ENCODE results near the gene PCDHA4.

The PCDHA4 gene

GRCh38 chr5:140785905-140786686 lies 20.8 kb upstream of the PCDHA4 start, which contains the start of gene PCDHA1:
PCDHA1 (plus strand) TSS chr5:140786140.
- no peak for TF ChIP-seq SIN3A (IDR thresholded peaks at IDR 0.05; ENCODE audit: borderline replicate concordance, insufficient read depth, low read length)
- no peak for TF ChIP-seq TAF1 (IDR thresholded peaks at IDR 0.05; ENCODE audit: borderline replicate concordance, insufficient read depth, low read length)
- TF ChIP-seq FOXP2 (optimal IDR thresholded peaks at IDR 0.05; ENCODE audit: borderline replicate concordance, extremely low read depth, extremely low read length, insufficient read depth) = no peak

- TF ChIP-seq REST (IDR thresholded peaks at IDR 0.05; ENCODE audit: insufficient read depth in 1 of 2, low read depth in 2 of 2, low read length in 2 of 2) (no peak), SIN3A (IDR thresholded peaks at IDR 0.05; ENCODE audit: borderline replicate concordance, insufficient read depth, low read length) (no peak), POLR2AphosphoS5 (IDR thresholded peaks at IDR 0.05; ENCODE audit: low read depth, low read length) (no peak), TAF1 (IDR thresholded peaks at IDR 0.05; ENCODE audit: borderline replicate concordance, insufficient read depth, low read length) (no peak), FOXP2 (optimal IDR thresholded peaks at IDR 0.05; ENCODE audit: borderline replicate concordance, extremely low read depth, extremely low read length, insufficient read depth) (no peak)
These were observed 15.8 kb upstream of the PCDHA4 start for GRCh38 chr5:140791089-140791488.

GRCh38 chr5:140794595-140795258 lies 12.1 kb upstream of the PCDHA4 start, which contains the start of gene PCDHA2:
PCDHA2 (plus strand) TSS chr5:140794852.
- TF ChIP-seq FOXP2 (optimal IDR thresholded peaks at IDR 0.05; ENCODE audit: borderline replicate concordance, extremely low read depth, extremely low read length, insufficient read depth) (no peak), TAF1 (IDR thresholded peaks at IDR 0.05; ENCODE audit: borderline replicate concordance, insufficient read depth, low read length) (no peak)

- TF ChIP-seq POLR2AphosphoS5 (IDR thresholded peaks at IDR 0.05; ENCODE audit: low read depth, low read length) (no peak), SIN3A (IDR thresholded peaks at IDR 0.05; ENCODE audit: borderline replicate concordance, insufficient read depth, low read length) (no peak), TAF1 (IDR thresholded peaks at IDR 0.05; ENCODE audit: borderline replicate concordance, insufficient read depth, low read length) (no peak), FOXP2 (optimal IDR thresholded peaks at IDR 0.05; ENCODE audit: borderline replicate concordance, extremely low read depth, extremely low read length, insufficient read depth) (no peak), REST (IDR thresholded peaks at IDR 0.05; ENCODE audit: insufficient read depth in 1 of 2, low read depth in 2 of 2, low read length in 2 of 2) (no peak)
These were observed 11.6 kb upstream of the PCDHA4 start for GRCh38 chr5:140795259-140795641.

- peak in 1 of 2 experiments; percentile 48; a peak in 1 of 4 replicates for TF ChIP-seq REST (IDR thresholded peaks at IDR 0.05; ENCODE audit: insufficient read depth in 1 of 2, low read depth in 2 of 2, low read length in 2 of 2)
These were observed 10.7 kb upstream of the PCDHA4 start for GRCh38 chr5:140796072-140796717.

- TF ChIP-seq SIN3A (IDR thresholded peaks at IDR 0.05; ENCODE audit: borderline replicate concordance, insufficient read depth, low read length) = no peak
- TF ChIP-seq TAF1 (IDR thresholded peaks at IDR 0.05; ENCODE audit: borderline replicate concordance, insufficient read depth, low read length) = no peak
- TF ChIP-seq REST (IDR thresholded peaks at IDR 0.05; ENCODE audit: insufficient read depth in 1 of 2, low read depth in 2 of 2, low read length in 2 of 2) = no peak
- TF ChIP-seq FOXP2 (optimal IDR thresholded peaks at IDR 0.05; ENCODE audit: borderline replicate concordance, extremely low read depth, extremely low read length, insufficient read depth) = no peak
- no peak for TF ChIP-seq POLR2AphosphoS5 (IDR thresholded peaks at IDR 0.05; ENCODE audit: low read depth, low read length)
These were observed 10.2 kb upstream of the PCDHA4 start for GRCh38 chr5:140796718-140797095.

All from PFSK-1 (cell line).